PFSK-1 (cell line): ENCODE measurements around the gene THRB.

Experiments
- FOXP2 ChIP-seq: optimal IDR thresholded peaks from 2 replicates; pipeline ENCODE3; 2011; ENCODE audit warnings: borderline replicate concordance, control low read depth, inconsistent platforms; ENCODE audit not compliant: insufficient read depth; ENCODE audit errors: extremely low read length, extremely low read depth
- POLR2AphosphoS5 ChIP-seq: IDR thresholded peaks from 2 replicates; pipeline ENCODE4 v1.6.1; 2012; ENCODE audit warnings: low read depth, mild to moderate bottlenecking, control low read depth, low read length, moderate library complexity
- SIN3A ChIP-seq: IDR thresholded peaks from 2 replicates; pipeline ENCODE4 v1.6.1; 2012; ENCODE audit warnings: mild to moderate bottlenecking, low read length, moderate library complexity, borderline replicate concordance; ENCODE audit not compliant: insufficient read depth
- TAF1 ChIP-seq: IDR thresholded peaks from 2 replicates; pipeline ENCODE4 v1.6.1; 2012; ENCODE audit warnings: low read length, control low read depth, borderline replicate concordance; ENCODE audit not compliant: insufficient read depth
- TF ChIP-seq, protein P1 (sequence below), 2 experiments: IDR thresholded peaks; 2 replicates each; pipeline versions ENCODE4 v1.6.1 to v1.8.0; 2011 to 2012; ENCODE audit warnings: low read depth in 2 of 2, low read length in 2 of 2, control low read depth in 1 of 2, inconsistent platforms in 1 of 2, mild to moderate bottlenecking in 1 of 2, moderate library complexity in 1 of 2; ENCODE audit not compliant: insufficient read depth in 1 of 2

The THRB gene

DNA sequence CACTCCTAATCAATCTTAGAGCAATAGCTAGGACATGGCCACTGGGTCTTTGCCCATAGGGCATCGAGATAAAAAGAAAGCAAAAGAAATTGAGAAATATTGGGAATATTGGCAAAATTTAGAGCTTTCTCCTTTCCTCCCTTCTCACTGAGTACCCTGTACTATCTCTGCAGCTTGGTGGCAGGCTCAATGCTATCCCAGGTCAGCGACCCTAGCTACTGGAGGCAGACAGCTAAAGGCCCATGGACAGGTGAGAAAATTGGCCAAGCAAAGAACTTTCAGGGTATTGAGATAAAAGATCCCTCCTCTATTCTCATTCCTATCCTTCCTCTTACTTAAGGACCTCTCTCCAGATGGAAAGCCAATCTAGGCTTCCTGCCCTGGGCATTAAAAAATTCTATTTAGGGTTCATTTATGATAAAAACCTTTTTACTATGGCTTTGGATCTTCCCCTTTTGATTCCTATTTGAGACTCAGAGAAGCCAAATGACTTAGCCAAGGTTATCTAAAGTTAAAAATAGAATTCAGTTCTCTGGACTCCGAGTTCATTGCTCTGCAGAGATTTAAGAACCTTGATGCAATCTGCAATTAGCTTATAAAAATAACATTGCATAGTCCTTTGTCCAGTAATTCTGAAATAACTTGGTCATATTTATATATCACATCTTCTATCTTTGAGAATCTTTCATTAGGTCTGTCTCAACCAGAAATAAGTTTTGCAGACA, 75.4 kb downstream of the THRB start:
- TF ChIP-seq SIN3A: no peak
- TF ChIP-seq, protein P1, sequence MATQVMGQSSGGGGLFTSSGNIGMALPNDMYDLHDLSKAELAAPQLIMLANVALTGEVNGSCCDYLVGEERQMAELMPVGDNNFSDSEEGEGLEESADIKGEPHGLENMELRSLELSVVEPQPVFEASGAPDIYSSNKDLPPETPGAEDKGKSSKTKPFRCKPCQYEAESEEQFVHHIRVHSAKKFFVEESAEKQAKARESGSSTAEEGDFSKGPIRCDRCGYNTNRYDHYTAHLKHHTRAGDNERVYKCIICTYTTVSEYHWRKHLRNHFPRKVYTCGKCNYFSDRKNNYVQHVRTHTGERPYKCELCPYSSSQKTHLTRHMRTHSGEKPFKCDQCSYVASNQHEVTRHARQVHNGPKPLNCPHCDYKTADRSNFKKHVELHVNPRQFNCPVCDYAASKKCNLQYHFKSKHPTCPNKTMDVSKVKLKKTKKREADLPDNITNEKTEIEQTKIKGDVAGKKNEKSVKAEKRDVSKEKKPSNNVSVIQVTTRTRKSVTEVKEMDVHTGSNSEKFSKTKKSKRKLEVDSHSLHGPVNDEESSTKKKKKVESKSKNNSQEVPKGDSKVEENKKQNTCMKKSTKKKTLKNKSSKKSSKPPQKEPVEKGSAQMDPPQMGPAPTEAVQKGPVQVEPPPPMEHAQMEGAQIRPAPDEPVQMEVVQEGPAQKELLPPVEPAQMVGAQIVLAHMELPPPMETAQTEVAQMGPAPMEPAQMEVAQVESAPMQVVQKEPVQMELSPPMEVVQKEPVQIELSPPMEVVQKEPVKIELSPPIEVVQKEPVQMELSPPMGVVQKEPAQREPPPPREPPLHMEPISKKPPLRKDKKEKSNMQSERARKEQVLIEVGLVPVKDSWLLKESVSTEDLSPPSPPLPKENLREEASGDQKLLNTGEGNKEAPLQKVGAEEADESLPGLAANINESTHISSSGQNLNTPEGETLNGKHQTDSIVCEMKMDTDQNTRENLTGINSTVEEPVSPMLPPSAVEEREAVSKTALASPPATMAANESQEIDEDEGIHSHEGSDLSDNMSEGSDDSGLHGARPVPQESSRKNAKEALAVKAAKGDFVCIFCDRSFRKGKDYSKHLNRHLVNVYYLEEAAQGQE (IDR thresholded peaks at IDR 0.05; ENCODE audit: insufficient read depth in 1 of 2, low read depth in 2 of 2, low read length in 2 of 2): no peak

DNA sequence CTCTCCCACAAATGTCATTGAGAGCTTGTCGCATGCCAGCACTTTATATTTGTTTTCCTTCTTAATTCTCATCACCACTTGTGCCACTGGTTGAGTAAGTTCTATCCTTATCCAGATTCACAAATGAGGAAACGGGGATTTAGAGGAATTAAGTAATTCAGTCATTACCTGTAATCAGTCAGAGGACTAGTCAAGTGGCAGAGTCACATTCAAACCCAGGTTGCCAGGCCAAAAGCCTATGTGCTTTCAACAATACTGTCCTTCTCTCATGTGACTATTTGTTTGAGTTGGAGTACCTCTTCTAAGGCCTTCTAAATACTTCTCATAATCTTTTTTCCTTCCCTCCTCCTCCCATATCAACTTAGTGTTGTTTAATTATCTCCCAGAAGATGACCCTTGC, 76.9 kb downstream of the THRB start:
- no peak for TF ChIP-seq POLR2AphosphoS5
- TF ChIP-seq, protein P1 (IDR thresholded peaks at IDR 0.05; ENCODE audit: insufficient read depth in 1 of 2, low read depth in 2 of 2, low read length in 2 of 2): no peak
- no peak for TF ChIP-seq SIN3A
- TF ChIP-seq FOXP2: no peak
- no peak for TF ChIP-seq TAF1

DNA sequence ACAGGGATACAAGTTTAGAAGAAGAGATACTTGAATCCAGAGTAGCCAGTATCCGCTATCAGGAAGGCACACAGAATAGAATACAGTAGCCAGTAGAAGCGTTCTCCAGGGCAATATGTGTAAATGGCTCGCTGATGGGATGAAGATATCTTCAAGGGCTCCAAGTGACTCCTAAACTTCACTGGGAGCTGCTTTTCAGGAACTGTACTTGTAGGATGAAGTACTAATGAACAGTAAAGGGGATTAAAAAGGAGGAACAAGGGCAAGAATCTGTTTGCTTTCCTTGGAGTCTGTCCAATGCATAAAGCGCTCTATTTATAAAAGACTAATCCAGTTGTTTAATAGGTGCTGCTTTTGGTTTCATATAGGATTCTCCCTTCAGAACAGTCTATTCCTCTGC, 78.4 kb downstream of the THRB start:
- no peak for TF ChIP-seq POLR2AphosphoS5
- no peak for TF ChIP-seq SIN3A
- no peak for TF ChIP-seq FOXP2
- no peak for TF ChIP-seq TAF1
- TF ChIP-seq, protein P1 (IDR thresholded peaks at IDR 0.05; ENCODE audit: insufficient read depth in 1 of 2, low read depth in 2 of 2, low read length in 2 of 2): no peak

DNA sequence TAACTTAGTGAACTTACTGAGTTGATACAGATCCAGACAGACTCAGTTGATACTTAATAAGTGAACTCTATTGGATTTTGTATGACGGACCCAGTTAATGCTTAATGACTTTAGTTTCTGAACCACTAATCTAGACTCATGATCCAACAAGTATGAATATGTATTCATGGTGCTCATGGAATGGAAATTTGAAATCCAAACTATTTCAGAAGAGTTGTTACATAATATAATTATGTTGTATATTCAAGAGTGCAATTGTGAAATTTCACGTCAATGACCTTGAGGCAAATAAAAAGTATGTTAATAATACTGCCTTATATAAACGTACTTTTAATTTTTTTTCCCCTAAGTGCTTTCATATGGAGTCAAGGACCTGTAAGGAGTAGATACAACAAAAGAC, 78.8 kb downstream of the THRB start:
- TF ChIP-seq TAF1 (no peak), POLR2AphosphoS5 (no peak), FOXP2 (no peak), SIN3A (no peak)
- TF ChIP-seq, protein P1 (IDR thresholded peaks at IDR 0.05; ENCODE audit: insufficient read depth in 1 of 2, low read depth in 2 of 2, low read length in 2 of 2): no peak

DNA sequence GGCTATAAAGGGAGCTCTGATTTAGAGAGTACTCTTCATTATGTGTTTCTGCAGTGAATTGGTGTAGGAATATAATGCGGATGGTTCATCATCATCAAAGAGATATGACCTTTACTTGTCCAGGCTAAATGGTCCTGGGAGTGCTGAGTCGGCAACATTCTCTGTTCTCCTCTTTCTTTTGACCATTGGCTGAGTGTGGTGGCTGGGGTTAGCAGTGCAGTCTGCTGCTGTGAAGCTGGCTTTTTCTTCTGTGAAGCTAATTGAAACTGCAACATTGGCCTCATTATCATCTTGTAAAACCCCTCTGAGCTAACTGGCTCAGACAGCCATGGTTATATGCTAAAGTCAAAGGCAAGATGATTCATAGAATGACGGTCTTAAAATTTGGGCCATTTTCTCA, 83.8 kb downstream of the THRB start:
- TF ChIP-seq SIN3A (no peak), TAF1 (no peak), FOXP2 (no peak), POLR2AphosphoS5 (no peak)
- TF ChIP-seq, protein P1 (IDR thresholded peaks at IDR 0.05; ENCODE audit: insufficient read depth in 1 of 2, low read depth in 2 of 2, low read length in 2 of 2): no peak
